Liver (tissue), 3 donors: ENCODE measurements around the gene TOX4.

Experiments used
- JUND ChIP-seq, 2 donors: IDR thresholded peaks; 2 replicates each; pipeline ENCODE4 v1.6.1; 2016; ENCODE audit warnings: antibody characterized with exemption in 2 of 2
- RAD21 ChIP-seq, 2 donors: IDR thresholded peaks; 2 replicates each; pipeline ENCODE4 v1.6.1; 2016; ENCODE audit warnings: antibody characterized with exemption in 2 of 2, mild to moderate bottlenecking in 2 of 2
- ZBTB33 ChIP-seq: IDR thresholded peaks from 2 replicates; pipeline ENCODE4 v1.6.1; 2016; ENCODE audit warnings: antibody characterized with exemption
- TF ChIP-seq, protein P1 (sequence below): fragments of 150-350 bp; IDR thresholded peaks from 2 replicates; pipeline ENCODE4 v1.5.1; 2017; ENCODE audit warnings: improper control_type of control experiment, low read depth, low read length; ENCODE audit not compliant: missing input control
- TF ChIP-seq, protein P2 (sequence below): IDR thresholded peaks from 2 replicates; pipeline ENCODE4 v1.6.1; 2016; ENCODE audit warnings: antibody characterized with exemption, mild to moderate bottlenecking
- donor health status: healthy.
- donor health status: healthy.

- TF ChIP-seq, protein P1, sequence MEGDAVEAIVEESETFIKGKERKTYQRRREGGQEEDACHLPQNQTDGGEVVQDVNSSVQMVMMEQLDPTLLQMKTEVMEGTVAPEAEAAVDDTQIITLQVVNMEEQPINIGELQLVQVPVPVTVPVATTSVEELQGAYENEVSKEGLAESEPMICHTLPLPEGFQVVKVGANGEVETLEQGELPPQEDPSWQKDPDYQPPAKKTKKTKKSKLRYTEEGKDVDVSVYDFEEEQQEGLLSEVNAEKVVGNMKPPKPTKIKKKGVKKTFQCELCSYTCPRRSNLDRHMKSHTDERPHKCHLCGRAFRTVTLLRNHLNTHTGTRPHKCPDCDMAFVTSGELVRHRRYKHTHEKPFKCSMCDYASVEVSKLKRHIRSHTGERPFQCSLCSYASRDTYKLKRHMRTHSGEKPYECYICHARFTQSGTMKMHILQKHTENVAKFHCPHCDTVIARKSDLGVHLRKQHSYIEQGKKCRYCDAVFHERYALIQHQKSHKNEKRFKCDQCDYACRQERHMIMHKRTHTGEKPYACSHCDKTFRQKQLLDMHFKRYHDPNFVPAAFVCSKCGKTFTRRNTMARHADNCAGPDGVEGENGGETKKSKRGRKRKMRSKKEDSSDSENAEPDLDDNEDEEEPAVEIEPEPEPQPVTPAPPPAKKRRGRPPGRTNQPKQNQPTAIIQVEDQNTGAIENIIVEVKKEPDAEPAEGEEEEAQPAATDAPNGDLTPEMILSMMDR: no peak
- TF ChIP-seq RAD21 (IDR thresholded peaks at IDR 0.05) (no peak), ZBTB33 (no peak), JUND (IDR thresholded peaks at IDR 0.05) (no peak)
- TF ChIP-seq, protein P2, sequence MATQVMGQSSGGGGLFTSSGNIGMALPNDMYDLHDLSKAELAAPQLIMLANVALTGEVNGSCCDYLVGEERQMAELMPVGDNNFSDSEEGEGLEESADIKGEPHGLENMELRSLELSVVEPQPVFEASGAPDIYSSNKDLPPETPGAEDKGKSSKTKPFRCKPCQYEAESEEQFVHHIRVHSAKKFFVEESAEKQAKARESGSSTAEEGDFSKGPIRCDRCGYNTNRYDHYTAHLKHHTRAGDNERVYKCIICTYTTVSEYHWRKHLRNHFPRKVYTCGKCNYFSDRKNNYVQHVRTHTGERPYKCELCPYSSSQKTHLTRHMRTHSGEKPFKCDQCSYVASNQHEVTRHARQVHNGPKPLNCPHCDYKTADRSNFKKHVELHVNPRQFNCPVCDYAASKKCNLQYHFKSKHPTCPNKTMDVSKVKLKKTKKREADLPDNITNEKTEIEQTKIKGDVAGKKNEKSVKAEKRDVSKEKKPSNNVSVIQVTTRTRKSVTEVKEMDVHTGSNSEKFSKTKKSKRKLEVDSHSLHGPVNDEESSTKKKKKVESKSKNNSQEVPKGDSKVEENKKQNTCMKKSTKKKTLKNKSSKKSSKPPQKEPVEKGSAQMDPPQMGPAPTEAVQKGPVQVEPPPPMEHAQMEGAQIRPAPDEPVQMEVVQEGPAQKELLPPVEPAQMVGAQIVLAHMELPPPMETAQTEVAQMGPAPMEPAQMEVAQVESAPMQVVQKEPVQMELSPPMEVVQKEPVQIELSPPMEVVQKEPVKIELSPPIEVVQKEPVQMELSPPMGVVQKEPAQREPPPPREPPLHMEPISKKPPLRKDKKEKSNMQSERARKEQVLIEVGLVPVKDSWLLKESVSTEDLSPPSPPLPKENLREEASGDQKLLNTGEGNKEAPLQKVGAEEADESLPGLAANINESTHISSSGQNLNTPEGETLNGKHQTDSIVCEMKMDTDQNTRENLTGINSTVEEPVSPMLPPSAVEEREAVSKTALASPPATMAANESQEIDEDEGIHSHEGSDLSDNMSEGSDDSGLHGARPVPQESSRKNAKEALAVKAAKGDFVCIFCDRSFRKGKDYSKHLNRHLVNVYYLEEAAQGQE: no peak
Observed at GRCh38 chr14:21521501-21521900, 44.5 kb downstream of the TOX4 start.
